ENCODE data around the gene TATDN2.

DNA sequence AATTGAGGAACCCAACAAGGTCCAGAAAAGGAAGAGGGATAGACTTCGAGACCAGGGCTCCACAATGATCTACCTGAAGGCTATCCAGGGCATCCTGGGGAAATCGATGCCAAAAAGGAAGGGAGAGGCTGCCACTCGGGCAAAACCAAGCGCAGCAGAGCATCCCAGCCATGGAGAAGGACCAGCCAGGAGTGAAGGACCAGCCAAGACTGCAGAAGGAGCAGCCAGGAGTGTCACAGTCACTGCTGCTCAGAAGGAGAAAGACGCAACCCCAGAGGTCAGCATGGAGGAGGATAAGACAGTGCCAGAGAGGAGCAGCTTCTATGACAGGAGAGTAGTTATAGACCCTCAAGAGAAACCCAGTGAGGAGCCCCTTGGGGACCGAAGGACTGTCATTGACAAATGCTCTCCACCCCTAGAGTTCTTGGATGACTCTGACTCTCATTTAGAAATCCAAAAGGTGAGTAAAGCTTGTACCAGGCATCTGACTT, 12.0 kb downstream of the TATDN2 start:
- no peak for TF ChIP-seq POLR2A (IDR thresholded peaks at IDR 0.05; ENCODE audit: low read length)
- no peak for TF ChIP-seq ZSCAN20 (CRISPR knock-in tag; IDR thresholded peaks at IDR 0.05)
- TF ChIP-seq, protein P1, sequence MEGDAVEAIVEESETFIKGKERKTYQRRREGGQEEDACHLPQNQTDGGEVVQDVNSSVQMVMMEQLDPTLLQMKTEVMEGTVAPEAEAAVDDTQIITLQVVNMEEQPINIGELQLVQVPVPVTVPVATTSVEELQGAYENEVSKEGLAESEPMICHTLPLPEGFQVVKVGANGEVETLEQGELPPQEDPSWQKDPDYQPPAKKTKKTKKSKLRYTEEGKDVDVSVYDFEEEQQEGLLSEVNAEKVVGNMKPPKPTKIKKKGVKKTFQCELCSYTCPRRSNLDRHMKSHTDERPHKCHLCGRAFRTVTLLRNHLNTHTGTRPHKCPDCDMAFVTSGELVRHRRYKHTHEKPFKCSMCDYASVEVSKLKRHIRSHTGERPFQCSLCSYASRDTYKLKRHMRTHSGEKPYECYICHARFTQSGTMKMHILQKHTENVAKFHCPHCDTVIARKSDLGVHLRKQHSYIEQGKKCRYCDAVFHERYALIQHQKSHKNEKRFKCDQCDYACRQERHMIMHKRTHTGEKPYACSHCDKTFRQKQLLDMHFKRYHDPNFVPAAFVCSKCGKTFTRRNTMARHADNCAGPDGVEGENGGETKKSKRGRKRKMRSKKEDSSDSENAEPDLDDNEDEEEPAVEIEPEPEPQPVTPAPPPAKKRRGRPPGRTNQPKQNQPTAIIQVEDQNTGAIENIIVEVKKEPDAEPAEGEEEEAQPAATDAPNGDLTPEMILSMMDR (IDR thresholded peaks at IDR 0.05): no peak
- TF ChIP-seq, protein P2, sequence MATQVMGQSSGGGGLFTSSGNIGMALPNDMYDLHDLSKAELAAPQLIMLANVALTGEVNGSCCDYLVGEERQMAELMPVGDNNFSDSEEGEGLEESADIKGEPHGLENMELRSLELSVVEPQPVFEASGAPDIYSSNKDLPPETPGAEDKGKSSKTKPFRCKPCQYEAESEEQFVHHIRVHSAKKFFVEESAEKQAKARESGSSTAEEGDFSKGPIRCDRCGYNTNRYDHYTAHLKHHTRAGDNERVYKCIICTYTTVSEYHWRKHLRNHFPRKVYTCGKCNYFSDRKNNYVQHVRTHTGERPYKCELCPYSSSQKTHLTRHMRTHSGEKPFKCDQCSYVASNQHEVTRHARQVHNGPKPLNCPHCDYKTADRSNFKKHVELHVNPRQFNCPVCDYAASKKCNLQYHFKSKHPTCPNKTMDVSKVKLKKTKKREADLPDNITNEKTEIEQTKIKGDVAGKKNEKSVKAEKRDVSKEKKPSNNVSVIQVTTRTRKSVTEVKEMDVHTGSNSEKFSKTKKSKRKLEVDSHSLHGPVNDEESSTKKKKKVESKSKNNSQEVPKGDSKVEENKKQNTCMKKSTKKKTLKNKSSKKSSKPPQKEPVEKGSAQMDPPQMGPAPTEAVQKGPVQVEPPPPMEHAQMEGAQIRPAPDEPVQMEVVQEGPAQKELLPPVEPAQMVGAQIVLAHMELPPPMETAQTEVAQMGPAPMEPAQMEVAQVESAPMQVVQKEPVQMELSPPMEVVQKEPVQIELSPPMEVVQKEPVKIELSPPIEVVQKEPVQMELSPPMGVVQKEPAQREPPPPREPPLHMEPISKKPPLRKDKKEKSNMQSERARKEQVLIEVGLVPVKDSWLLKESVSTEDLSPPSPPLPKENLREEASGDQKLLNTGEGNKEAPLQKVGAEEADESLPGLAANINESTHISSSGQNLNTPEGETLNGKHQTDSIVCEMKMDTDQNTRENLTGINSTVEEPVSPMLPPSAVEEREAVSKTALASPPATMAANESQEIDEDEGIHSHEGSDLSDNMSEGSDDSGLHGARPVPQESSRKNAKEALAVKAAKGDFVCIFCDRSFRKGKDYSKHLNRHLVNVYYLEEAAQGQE (IDR thresholded peaks at IDR 0.05): no peak
- TF ChIP-seq, protein P3, sequence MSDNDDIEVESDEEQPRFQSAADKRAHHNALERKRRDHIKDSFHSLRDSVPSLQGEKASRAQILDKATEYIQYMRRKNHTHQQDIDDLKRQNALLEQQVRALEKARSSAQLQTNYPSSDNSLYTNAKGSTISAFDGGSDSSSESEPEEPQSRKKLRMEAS (IDR thresholded peaks at IDR 0.05): no peak
- TF ChIP-seq BHLHE40 (IDR thresholded peaks at IDR 0.05; ENCODE audit: low read depth, low read length): no peak
- TF ChIP-seq POLR2AphosphoS2 (conservative IDR thresholded peaks at IDR 0.05; ENCODE audit: low read length): no peak
- TF ChIP-seq NPAS2 (CRISPR knock-in tag; IDR thresholded peaks at IDR 0.05; ENCODE audit: borderline replicate concordance): no peak
- no peak for TF ChIP-seq FOSL2 (IDR thresholded peaks at IDR 0.05)
- no peak for TF ChIP-seq FOSL2 (CRISPR knock-in tag; IDR thresholded peaks at IDR 0.05)
